ENCODE measurements around the gene CABLES1.

The CABLES1 gene

GRCh38 chr18:23171581-23172156 is 36.4 kb downstream of the CABLES1 start:
- DNase-seq: no peak

GRCh38 chr18:23172591-23173380 is 37.5 kb downstream of the CABLES1 start:
- no peak for DNase-seq

- DNase-seq: no peak
These were observed 38.6 kb downstream of the CABLES1 start for GRCh38 chr18:23173912-23174311.

GRCh38 chr18:23176701-23177432 is 41.6 kb downstream of the CABLES1 start:
- no peak for DNase-seq

GRCh38 chr18:23177433-23178072 is 42.3 kb downstream of the CABLES1 start:
- no peak for DNase-seq

- DNase-seq: no peak
These were observed 42.9 kb downstream of the CABLES1 start for GRCh38 chr18:23178201-23178600.

- DNase-seq: no peak
These were observed 43.4 kb downstream of the CABLES1 start for GRCh38 chr18:23178661-23179081.

GRCh38 chr18:23179416-23179815 is 44.1 kb downstream of the CABLES1 start:
- no peak for DNase-seq

- DNase-seq: no peak
These were observed 46.3 kb downstream of the CABLES1 start for GRCh38 chr18:23181547-23181946.

GRCh38 chr18:23182606-23183005 is 47.3 kb downstream of the CABLES1 start:
- DNase-seq: no peak

- no peak for DNase-seq
These were observed 48.3 kb downstream of the CABLES1 start for GRCh38 chr18:23183411-23184150.

- DNase-seq: no peak
These were observed 51.5 kb downstream of the CABLES1 start for GRCh38 chr18:23186781-23187180.

GRCh38 chr18:23188068-23188760 is 52.9 kb downstream of the CABLES1 start:
- DNase-seq: no peak

GRCh38 chr18:23189099-23189498 is 53.8 kb downstream of the CABLES1 start:
- DNase-seq: no peak

- no peak for DNase-seq
These were observed 54.7 kb downstream of the CABLES1 start for GRCh38 chr18:23189768-23190661.

GRCh38 chr18:23191232-23191631 is 55.9 kb downstream of the CABLES1 start:
- no peak for DNase-seq

GRCh38 chr18:23193742-23194141 is 58.5 kb downstream of the CABLES1 start:
- DNase-seq: no peak

GRCh38 chr18:23194155-23194996 is 59.1 kb downstream of the CABLES1 start:
- DNase-seq: no peak

- DNase-seq: no peak
These were observed 60.0 kb downstream of the CABLES1 start for GRCh38 chr18:23194997-23195957.

Data from DMS 273 treated with DMSO at 0.1 percent for 48 hours (cell line).